A673 (cell line): ENCODE measurements around the gene CCDC178. TPM values are rescaled to one million over a fixed set of nuclear protein-coding genes. Genes with fewer than 3 reads are reported as not detected.

Experiments used
- BruUV-seq: library from RNA; stranded (reverse); fragments of 400-500 nt; replicated peaks from 2 replicates; lab custom pipeline; 2021; lab: Mats Ljungman, UMichigan
- CTCF ChIA-PET: fragments of 300-600 bp; sonication (Branson Sonifier 250); formaldehyde crosslinking; loops from one replicate; lab custom pipeline; 2022; ENCODE audit warnings: antibody characterized with exemption; lab: Charles Lee
- POLR2A ChIA-PET: fragments of 300-600 bp; sonication (Branson Sonifier 250); formaldehyde crosslinking; loops from one replicate; lab custom pipeline; 2022; ENCODE audit warnings: antibody characterized with exemption; ENCODE audit not compliant: low non-redundant PET; lab: Charles Lee
- DNase-seq: peaks from one replicate; pipeline ENCODE4 v3.0.0-alpha.2; 2015; ENCODE audit warnings: low spot score
- H3K27ac ChIP-seq: fragments of 200-600 bp; sonication (generic); 2 replicates; pipeline ENCODE4 v1.5.1; 2016; ENCODE audit warnings: mixed run types, low read depth, mild to moderate bottlenecking, mixed read lengths, antibody characterized with exemption, low read length; ENCODE audit not compliant: poor library complexity, severe bottlenecking
- H3K27me3 ChIP-seq: fragments of 200-600 bp; sonication (generic); replicated peaks from 2 replicates; pipeline ENCODE4 v1.6.1; 2017; ENCODE audit warnings: mixed run types, low read depth, mild to moderate bottlenecking, mixed read lengths, antibody characterized with exemption, low read length; ENCODE audit not compliant: insufficient read depth, poor library complexity
- H3K36me3 ChIP-seq: fragments of 200-600 bp; sonication (generic); 2 replicates; pipeline ENCODE4 v1.6.1; 2016; ENCODE audit warnings: mixed run types, mild to moderate bottlenecking, mixed read lengths, antibody characterized with exemption, low read length; ENCODE audit not compliant: insufficient read depth, poor library complexity, severe bottlenecking
- H3K4me1 ChIP-seq: fragments of 200-600 bp; sonication (generic); 2 replicates; pipeline ENCODE4 v1.6.1; 2017; ENCODE audit warnings: mixed run types, mild to moderate bottlenecking, mixed read lengths, antibody characterized with exemption, low read length; ENCODE audit not compliant: insufficient read depth, poor library complexity, severe bottlenecking
- H3K4me3 ChIP-seq: fragments of 200-600 bp; sonication (generic); 2 replicates; pipeline ENCODE4 v1.5.1; 2016; ENCODE audit warnings: low read depth, mixed run types, mild to moderate bottlenecking, mixed read lengths, low read length; ENCODE audit not compliant: poor library complexity, severe bottlenecking
- H3K9me3 ChIP-seq: fragments of 200-600 bp; sonication (generic); 2 replicates; pipeline ENCODE4 v1.6.1; 2016; ENCODE audit warnings: mixed run types, low read depth, mild to moderate bottlenecking, mixed read lengths, antibody characterized with exemption, low read length; ENCODE audit not compliant: poor library complexity, severe bottlenecking
- CTCF ChIP-seq: fragments of 300-800, 200-600 bp; sonication (generic); conservative IDR thresholded peaks from 2 replicates; pipeline ENCODE4 v1.5.1; 2017; ENCODE audit warnings: low read depth, mild to moderate bottlenecking, antibody characterized with exemption, low read length, moderate library complexity, mixed read lengths
- EZH2 ChIP-seq: fragments of 200-600 bp; sonication (generic); IDR thresholded peaks from 2 replicates; pipeline ENCODE4 v1.6.1; 2017; ENCODE audit warnings: borderline replicate concordance, low read depth, mild to moderate bottlenecking, mixed read lengths, antibody characterized with exemption, low read length; ENCODE audit not compliant: poor library complexity, severe bottlenecking
- intact Hi-C: fragments of 100-400 bp; cut with micrococcal nuclease; formaldehyde crosslinking; loops from one replicate; pipeline ENCODE4 v1.10.0; 2022; ENCODE audit not compliant: unreplicated experiment
- total RNA-seq: library from RNA; stranded (reverse); gene quantifications from 2 replicates; pipeline ENCODE4 v1.2.3, GENCODE V29; 2021

The CCDC178 gene
- total RNA-seq, 1 experiment from 2014 or later = not detected

GRCh38 chr18:32907648-32908423 lies 532.7 kb downstream of the CCDC178 start:
- intact Hi-C loops = no loop called here
- Histone ChIP-seq H3K9me3 (no peaks in the 10 kb centered on the region), H3K4me3 (no peak overlapping the region), H3K27me3 (no peaks in the 10 kb centered on the region), H3K27ac (no peak overlapping the region), H3K36me3 (no peaks in the 10 kb centered on the region), H3K4me1 (no peaks in the 10 kb centered on the region)
- TF ChIP-seq CTCF (no peak), EZH2 (no peak)
- DNase-seq = no peak
- ChIA-PET CTCF (interaction anchor here (0.7 kb wide), 1 partner anchor 10 kb away, joined by 3 read pairs; no protein-coding TSS in a partner anchor), POLR2A (no interaction called here)
- no TSS peak for BruUV-seq

GRCh38 chr18:32907311-32907585 lies 533.3 kb downstream of the CCDC178 start:
- intact Hi-C loops = no loop called here
- Histone ChIP-seq H3K27ac (no peak overlapping the region), H3K36me3 (no peaks in the 10 kb centered on the region), H3K9me3 (no peaks in the 10 kb centered on the region), H3K27me3 (no peaks in the 10 kb centered on the region), H3K4me1 (no peaks in the 10 kb centered on the region), H3K4me3 (no peak overlapping the region)
- BruUV-seq = no TSS peak
- no peak for DNase-seq
- POLR2A ChIA-PET = no interaction called here
- CTCF ChIA-PET = interaction anchor here (0.7 kb wide), 1 partner anchor 10 kb away, joined by 3 read pairs; no protein-coding TSS in a partner anchor
- TF ChIP-seq CTCF = no peak

GRCh38 chr18:32906506-32907310 lies 533.8 kb downstream of the CCDC178 start:
- CTCF ChIA-PET = interaction anchor here (0.7 kb wide), 1 partner anchor 9 kb away, joined by 3 read pairs; no protein-coding TSS in a partner anchor
- no TSS peak for BruUV-seq

More at GRCh38 chr18:32906506-32907310, 533.8 kb downstream of the CCDC178 start:
- Histone ChIP-seq H3K4me3 (no peak overlapping the region), H3K36me3 (no peaks in the 10 kb centered on the region), H3K4me1 (no peaks in the 10 kb centered on the region), H3K27me3 (no peaks in the 10 kb centered on the region), H3K9me3 (no peaks in the 10 kb centered on the region), H3K27ac (no peak overlapping the region)
- TF ChIP-seq EZH2 = no peak
- TF ChIP-seq CTCF = no peak
- DNase-seq = no peak
- POLR2A ChIA-PET = no interaction called here
- intact Hi-C loops = no loop called here
